Stomach (tissue), 9 donors: ENCODE measurements around the gene SH2D5. TPM values are rescaled to one million over a fixed set of nuclear protein-coding genes. Genes with fewer than 3 reads are reported as not detected.

Experiments
- DNase-seq, 2 donors: peaks; one replicate each; pipeline versions ENCODE4 v3.0.0 to v3.0.0-alpha.2; 2013 to 2019
- H3K27ac ChIP-seq, 5 donors: fragments of 200-600 bp in 4 of 5; sonication (generic) in 4 of 5; one replicate each; pipeline ENCODE4 v1.5.1; 2013 to 2019; ENCODE audit warnings: mild to moderate bottlenecking in 1 of 5, moderate library complexity in 1 of 5
- H3K27me3 ChIP-seq, 3 donors: fragments of 200-600 bp; sonication (generic); one replicate each; pipeline ENCODE4 v1.5.1; 2017 to 2019; ENCODE audit warnings: mixed run types in 1 of 3
- H3K36me3 ChIP-seq, 4 donors: fragments of 200-600 bp; sonication (generic); 1 replicate in 3 of 4; 2 replicates in 1 of 4; pipeline ENCODE4 v1.5.1; 2016 to 2019
- H3K4me1 ChIP-seq, 4 donors: fragments of 200-600 bp; sonication (generic); one replicate each; pipeline ENCODE4 v1.5.1; 2016 to 2019
- H3K4me3 ChIP-seq, 4 donors: fragments of 200-600 bp; sonication (generic) in 3 of 4; one replicate each; pipeline ENCODE4 v1.5.1; 2016 to 2019; ENCODE audit warnings: mild to moderate bottlenecking in 1 of 4
- H3K9me3 ChIP-seq, 4 donors: fragments of 200-600 bp; sonication (generic); one replicate each; pipeline ENCODE4 v1.5.1; 2016 to 2019
- CTCF ChIP-seq, 7 experiments: fragments of 450-650 bp in 4 of 7; fragments of 200-600 bp in 3 of 7; sonication (generic) in 3 of 7; IDR thresholded peaks; one replicate each; pipeline ENCODE4 v1.5.1; 2016 to 2019; ENCODE audit warnings: antibody characterized with exemption in 7 of 7, control low read depth in 2 of 7, mild to moderate bottlenecking in 1 of 7
- EP300 ChIP-seq: sonication (generic); formaldehyde crosslinking; IDR thresholded peaks from one replicate; pipeline ENCODE4 v1.6.1; 2017; ENCODE audit warnings: antibody characterized with exemption
- POLR2A ChIP-seq, 4 donors: fragments of 450-650 bp; IDR thresholded peaks; one replicate each; pipeline ENCODE4 v1.6.1; 2016; ENCODE audit warnings: antibody characterized with exemption in 4 of 4, control low read depth in 2 of 4, mild to moderate bottlenecking in 1 of 4, moderate library complexity in 1 of 4
- POLR2AphosphoS5 ChIP-seq, 3 donors: sonication (generic); formaldehyde crosslinking; IDR thresholded peaks; one replicate each; pipeline ENCODE4 v1.6.1; 2016; ENCODE audit warnings: antibody characterized with exemption in 3 of 3
- WGBS, 5 donors: extraction: QIAGEN DNeasy Blood & Tissue Kit in 3 of 5; methylation state at CpG; one replicate each; pipeline versions ENCODE4 v1.1.5 to v1.1.7; 2013 to 2018; 5-methylcytosine and 5-hydroxymethylcytosine counted together
- intact Hi-C: fragments of 100-400 bp; cut with DNase I; formaldehyde crosslinking; loops from one replicate; pipeline ENCODE4 v1.15.1; 2023; ENCODE audit warnings: low total_unique reads
- polyA plus RNA-seq, 3 donors: library from polyadenylated mRNA; stranded (reverse); fragments of 200-250 nt; gene quantifications; one replicate each; pipeline ENCODE4 v1.2.3, GENCODE V29; 2013
- total RNA-seq, 5 donors: library from RNA; depleted of rRNA; stranded (reverse); fragments of >200 nt; gene quantifications; one replicate each; pipeline versions ENCODE4 v1.1.0 to v1.2.3, GENCODE V29; 2014 to 2016
- donor health status: healthy with polysubstance abuse.
- donor health status: Bipolar disorder and iron deficiency.
- donor health status: healthy.

Gene SH2D5
- total and polyA plus RNA-seq, 8 donors = 0.18 to 7.0 (median 0.36) TPM; not detected in 4

DNA sequence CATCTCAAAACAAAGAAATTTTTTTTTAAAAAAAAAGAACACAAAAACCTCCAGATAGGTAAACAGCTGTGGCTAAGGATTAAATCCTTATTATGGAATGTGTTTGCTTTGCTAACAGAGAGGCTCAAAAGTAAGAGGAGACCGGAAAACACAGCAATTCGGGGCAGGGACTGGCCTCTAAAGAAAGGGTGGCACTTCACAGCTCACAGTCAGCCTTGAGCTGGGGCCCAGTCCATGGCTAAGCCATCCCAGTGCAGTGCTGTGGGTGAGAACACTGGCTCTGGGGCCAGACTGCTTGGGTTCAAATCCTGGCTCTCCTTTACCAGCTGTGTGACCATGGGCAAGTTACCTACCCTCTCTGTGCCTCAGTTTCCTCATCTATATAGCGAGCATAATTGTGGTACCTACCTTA is 42.9 kb downstream of the SH2D5 start:
- peaks cover 0 to 5% (median 0%) of the 10 kb centered on the region in 4 donors for H3K9me3 ChIP-seq
- no peaks in the 10 kb centered on the region for H3K4me1 ChIP-seq
- H3K27ac ChIP-seq = no peak overlapping the region
- H3K27me3 ChIP-seq = no peaks in the 10 kb centered on the region
- no peak for TF ChIP-seq CTCF (IDR thresholded peaks at IDR 0.05)
- DNase-seq = no peak
- 50 to 69% (median 56%) methylated on average over 3 of the region's 3 CpGs for WGBS, 5 donors
- no peak overlapping the region for H3K4me3 ChIP-seq
- intact Hi-C loops = loop anchor here (10.0 kb wide), 2 partner anchors 285 to 505 kb away; no protein-coding TSS in a partner anchor
- H3K36me3 ChIP-seq = no peaks in the 10 kb centered on the region

DNA sequence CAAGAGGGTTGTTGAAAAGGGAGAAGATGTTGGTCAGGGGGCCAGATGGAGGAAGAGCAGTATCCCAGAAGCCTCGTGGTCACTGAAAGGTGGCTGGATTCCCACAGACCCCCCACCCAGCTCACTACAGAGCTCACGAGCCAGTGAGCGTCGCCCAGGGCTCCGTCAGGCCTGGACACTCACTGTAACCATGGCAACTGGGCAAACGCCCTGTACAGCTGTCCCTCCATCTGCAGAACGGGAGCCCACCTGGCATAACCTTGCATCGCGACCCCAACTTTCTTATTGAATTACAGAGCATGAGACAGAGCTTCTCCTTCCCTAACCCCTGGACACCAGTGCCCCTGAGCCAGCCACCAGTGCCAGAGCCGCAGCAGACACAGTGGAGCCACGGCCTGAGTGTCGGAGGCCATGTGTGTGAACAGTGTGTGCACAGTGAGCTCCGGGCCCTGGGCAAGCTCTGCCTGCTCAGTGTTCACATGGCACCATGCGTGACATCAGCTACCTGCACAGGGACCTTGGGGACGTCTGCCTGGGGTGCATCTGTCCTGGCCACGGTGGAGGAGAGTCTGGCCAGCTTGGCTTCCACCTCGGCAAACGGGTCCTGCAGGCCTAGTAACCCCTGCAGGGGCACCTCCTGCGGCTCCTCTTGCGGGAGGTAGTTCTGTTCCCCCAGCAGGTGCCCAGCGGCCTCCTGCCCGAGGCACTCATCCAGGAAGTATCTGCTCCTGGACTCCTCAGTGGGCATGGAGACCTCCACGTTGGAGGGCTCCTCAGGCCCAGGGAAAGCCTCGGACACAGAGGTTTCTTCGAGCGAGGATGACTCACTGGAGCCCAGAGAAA is 45.4 kb downstream of the SH2D5 start:
- H3K4me1 ChIP-seq = no peaks in the 10 kb centered on the region
- H3K36me3 ChIP-seq = no peaks in the 10 kb centered on the region
- WGBS, 5 donors = 73 to 79% (median 77%) methylated on average over 19 to 26 of the region's 26 CpGs
- no peak overlapping the region for H3K27ac ChIP-seq
- no peaks in the 10 kb centered on the region for H3K27me3 ChIP-seq
- intact Hi-C loops = no loop called here
- no peak overlapping the region for H3K4me3 ChIP-seq
- no peak for TF ChIP-seq POLR2AphosphoS5 (IDR thresholded peaks at IDR 0.05)
- TF ChIP-seq CTCF (IDR thresholded peaks at IDR 0.05) = no peak
- TF ChIP-seq EP300 = no peak
- no peak for TF ChIP-seq POLR2A (IDR thresholded peaks at IDR 0.05)
- no peak for DNase-seq
- peaks cover 0 to 5% (median 0%) of the 10 kb centered on the region in 4 donors for H3K9me3 ChIP-seq

DNA sequence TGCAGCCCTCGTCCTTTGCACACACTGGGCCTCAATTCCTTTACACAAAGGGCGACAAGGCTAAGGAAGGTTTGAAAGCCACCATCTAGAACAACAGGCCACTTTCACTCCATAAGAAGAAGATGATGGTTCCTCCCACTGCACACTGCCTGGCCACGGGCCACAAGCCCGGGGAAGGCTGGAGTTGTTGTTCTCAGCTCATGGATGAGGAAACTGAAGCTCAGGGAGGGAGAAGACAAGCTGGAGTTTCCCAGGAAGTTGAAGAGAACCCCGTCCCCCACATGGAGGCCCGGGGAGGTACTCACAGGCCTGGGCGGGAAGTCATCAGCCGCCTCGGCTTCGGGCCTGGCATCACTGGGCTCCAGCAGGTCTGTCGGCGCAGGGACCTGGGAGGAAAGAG is 46.8 kb downstream of the SH2D5 start:
- no peaks in the 10 kb centered on the region for H3K9me3 ChIP-seq
- TF ChIP-seq EP300 (no peak), CTCF (IDR thresholded peaks at IDR 0.05) (no peak), POLR2A (IDR thresholded peaks at IDR 0.05) (no peak), POLR2AphosphoS5 (IDR thresholded peaks at IDR 0.05) (no peak)
- peak overlapping the region in 4 of 5 donors; percentile 42 to 72 (median 64) for H3K27ac ChIP-seq
- H3K36me3 ChIP-seq = no peaks in the 10 kb centered on the region
- WGBS, 5 donors = 77 to 86% (median 80%) methylated on average over 10 to 12 of the region's 12 CpGs
- H3K4me3 ChIP-seq = no peak overlapping the region
- intact Hi-C loops = no loop called here
- no peaks in the 10 kb centered on the region for H3K27me3 ChIP-seq
- DNase-seq = no peak
- H3K4me1 ChIP-seq = no peaks in the 10 kb centered on the region

- H3K9me3 ChIP-seq = no peaks in the 10 kb centered on the region
- no peaks in the 10 kb centered on the region for H3K27me3 ChIP-seq
- TF ChIP-seq POLR2AphosphoS5 (IDR thresholded peaks at IDR 0.05) (no peak), POLR2A (IDR thresholded peaks at IDR 0.05) (no peak), CTCF (IDR thresholded peaks at IDR 0.05) (no peak), EP300 (no peak)
- 73 to 83% (median 79%) methylated on average over 20 to 21 of the region's 21 CpGs for WGBS, 5 donors
- intact Hi-C loops = no loop called here
- peak overlapping the region; percentile 43 to 72 (median 66) for H3K27ac ChIP-seq
- H3K4me3 ChIP-seq = peak overlapping the region; percentile 8 to 26 (median 16)
- no peaks in the 10 kb centered on the region for H3K4me1 ChIP-seq
- DNase-seq = peak in 1 of 2 donors; percentile 56
- H3K36me3 ChIP-seq = no peaks in the 10 kb centered on the region
Observed at GRCh38 chr1:20685099-20685662, 47.3 kb downstream of the SH2D5 start.
